CD14-positive monocyte (primary cell): ENCODE results near the gene VWC2L. TPM values are rescaled to one million over a fixed set of nuclear protein-coding genes. Genes with fewer than 3 reads are reported as not detected.

Source experiments
- DNase-seq, 3 donors: peaks; one replicate each; pipeline ENCODE4 v3.0.0-alpha.2; 2011 to 2022
- H2AFZ ChIP-seq: 2 replicates; pipeline ENCODE4 v1.6.0; 2012; ENCODE audit warnings: mild to moderate bottlenecking, low read depth, low read length, inconsistent platforms; ENCODE audit not compliant: insufficient read depth, poor library complexity, severe bottlenecking
- H3K27ac ChIP-seq, 2 donors: 1 replicate in 1 of 2; 2 replicates in 1 of 2; pipeline ENCODE4 v1.5.1; 2012 to 2013; ENCODE audit warnings: low read length in 2 of 2, control low read depth in 1 of 2, inconsistent platforms in 1 of 2, low read depth in 1 of 2, mild to moderate bottlenecking in 1 of 2
- H3K27me3 ChIP-seq, 2 donors: one replicate each; pipeline versions ENCODE4 v1.6.0 to v1.6.1; 2011 to 2013; ENCODE audit warnings: low read length in 2 of 2; ENCODE audit not compliant: control insufficient read depth in 2 of 2, insufficient read depth in 2 of 2
- H3K36me3 ChIP-seq, 2 donors: replicated peaks in 1 of 2; 1 replicate in 1 of 2; 2 replicates in 1 of 2; pipeline versions ENCODE4 v1.5.1 to v1.6.1; 2012 to 2013; ENCODE audit warnings: low read length in 2 of 2, control low read depth in 1 of 2, inconsistent platforms in 1 of 2, mild to moderate bottlenecking in 1 of 2; ENCODE audit not compliant: insufficient read depth in 2 of 2, control insufficient read depth in 1 of 2
- H3K4me1 ChIP-seq, 2 donors: 1 replicate in 1 of 2; 2 replicates in 1 of 2; pipeline versions ENCODE4 v1.5.1 to v1.6.1; 2012 to 2013; ENCODE audit warnings: low read length in 2 of 2, control low read depth in 1 of 2, inconsistent platforms in 1 of 2, mild to moderate bottlenecking in 1 of 2, moderate library complexity in 1 of 2; ENCODE audit not compliant: insufficient read depth in 2 of 2, control insufficient read depth in 1 of 2
- H3K4me2 ChIP-seq: replicated peaks from 2 replicates; pipeline ENCODE3; 2012; ENCODE audit warnings: low read length, moderate library complexity, mild to moderate bottlenecking; ENCODE audit not compliant: poor library complexity, severe bottlenecking; ENCODE audit errors: extremely low read depth
- H3K4me3 ChIP-seq, 3 experiments: fragments of 200-600 bp in 1 of 3; sonication (generic) in 1 of 3; replicated peaks in 1 of 3; 1 replicate in 2 of 3; 2 replicates in 1 of 3; pipeline ENCODE4 v1.5.1; 2011 to 2013; ENCODE audit warnings: low read length in 3 of 3, mild to moderate bottlenecking in 3 of 3, control low read depth in 2 of 3, low read depth in 2 of 3, inconsistent platforms in 1 of 3, moderate library complexity in 1 of 3
- H3K79me2 ChIP-seq: 2 replicates; pipeline ENCODE4 v1.6.0; 2012; ENCODE audit warnings: mild to moderate bottlenecking, control low read depth, inconsistent platforms, low read length, moderate library complexity; ENCODE audit not compliant: insufficient read depth
- H3K9ac ChIP-seq: 2 replicates; pipeline ENCODE4 v1.6.0; 2017; ENCODE audit warnings: low read length, mild to moderate bottlenecking; ENCODE audit not compliant: insufficient read depth, poor library complexity, severe bottlenecking
- H3K9me3 ChIP-seq, 2 donors: replicated peaks in 1 of 2; 1 replicate in 1 of 2; 2 replicates in 1 of 2; pipeline versions ENCODE4 v1.5.1 to v1.6.1; 2012 to 2013; ENCODE audit warnings: low read length in 2 of 2, control low read depth in 1 of 2; ENCODE audit not compliant: control insufficient read depth in 1 of 2, insufficient read depth in 1 of 2
- H4K20me1 ChIP-seq: 2 replicates; pipeline ENCODE4 v1.6.0; 2012; ENCODE audit warnings: mild to moderate bottlenecking, low read length, control low read depth, moderate library complexity; ENCODE audit not compliant: insufficient read depth
- H3K27ac Mint-ChIP-seq, 7 donors: one replicate each; pipeline ENCODE4 v1.8.0; 2020; ENCODE audit warnings: mild to moderate bottlenecking in 7 of 7, mixed read lengths in 7 of 7, moderate library complexity in 6 of 7, inconsistent platforms in 2 of 7
- H3K27me3 Mint-ChIP-seq, 3 donors: one replicate each; pipeline ENCODE4 v1.8.0; 2021 to 2022; ENCODE audit warnings: low read depth in 3 of 3, mild to moderate bottlenecking in 3 of 3, mixed read lengths in 3 of 3, moderate library complexity in 3 of 3, inconsistent platforms in 1 of 3
- H3K36me3 Mint-ChIP-seq, 2 donors: one replicate each; pipeline ENCODE4 v1.8.0; 2020; ENCODE audit warnings: mixed read lengths in 2 of 2, inconsistent platforms in 1 of 2, mild to moderate bottlenecking in 1 of 2
- H3K4me1 Mint-ChIP-seq: one replicate; pipeline ENCODE4 v1.8.0; 2020; ENCODE audit warnings: mild to moderate bottlenecking, mixed read lengths
- H3K4me3 Mint-ChIP-seq, 2 donors: one replicate each; pipeline ENCODE4 v1.8.0; 2020; ENCODE audit warnings: mild to moderate bottlenecking in 2 of 2, mixed read lengths in 2 of 2, moderate library complexity in 1 of 2
- H3K9me3 Mint-ChIP-seq, 7 donors: one replicate each; pipeline ENCODE4 v1.8.0; 2020 to 2022; ENCODE audit warnings: mixed read lengths in 7 of 7, mild to moderate bottlenecking in 6 of 7, moderate library complexity in 6 of 7, inconsistent platforms in 2 of 7
- CTCF ChIP-seq: fragments of 200-600 bp; IDR thresholded peaks from one replicate; pipeline ENCODE4 v1.8.0; 2022; ENCODE audit warnings: antibody characterized with exemption, mild to moderate bottlenecking
- WGBS: methylation state at CpG from one replicate; pipeline ENCODE4 v1.1.5; 2013; ENCODE audit warnings: missing lambda C conversion rate; ENCODE audit not compliant: insufficient coverage; 5-methylcytosine and 5-hydroxymethylcytosine counted together
- intact Hi-C, 2 donors: fragments of 100-400 bp; cut with micrococcal nuclease; formaldehyde crosslinking; loops; one replicate each; pipeline versions ENCODE4 v1.15.0 to v1.15.1; 2023
- polyA plus RNA-seq, 3 donors: library from polyadenylated mRNA; depleted of rRNA in 1 of 3; unstranded in 2 of 3; stranded (reverse) in 1 of 3; fragments of 300-500 nt in 2 of 3; fragments of >200 nt in 1 of 3; fragmentation: Illumina TruSeq in 2 of 3; gene quantifications; 1 replicate in 2 of 3; 2 replicates in 1 of 3; pipeline ENCODE4 v1.2.3, GENCODE V29; 2012 to 2021

The VWC2L gene
- polyA plus RNA-seq, 3 donors: not detected

- no peaks in the 10 kb centered on the region for H3K4me1 Mint-ChIP-seq
- no peaks in the 10 kb centered on the region for H4K20me1 ChIP-seq
- H3K27ac Mint-ChIP-seq: no peak overlapping the region
- no CpG with 5 or more reads among the region's 1 CpG for WGBS
- no peaks in the 10 kb centered on the region for H3K36me3 Mint-ChIP-seq
- H3K4me3 Mint-ChIP-seq: no peak overlapping the region
- H3K27me3 ChIP-seq: no peaks in the 10 kb centered on the region
- no peak overlapping the region for H3K4me2 ChIP-seq
- no peaks in the 10 kb centered on the region for H3K9me3 Mint-ChIP-seq
- DNase-seq: no peak
- no peak overlapping the region for H3K9ac ChIP-seq
- no peaks in the 10 kb centered on the region for H3K27me3 Mint-ChIP-seq
- no peaks in the 10 kb centered on the region for H3K9me3 ChIP-seq
- no peaks in the 10 kb centered on the region for H3K79me2 ChIP-seq
- no peak for TF ChIP-seq CTCF
- no peaks in the 10 kb centered on the region for H3K36me3 ChIP-seq
- intact Hi-C loops: no loop called here
- H3K4me1 ChIP-seq: no peaks in the 10 kb centered on the region
- H3K4me3 ChIP-seq: no peak overlapping the region
- no peak overlapping the region for H2AFZ ChIP-seq
- no peak overlapping the region for H3K27ac ChIP-seq
Observed at GRCh38 chr2:214591366-214591765, 180.5 kb downstream of the VWC2L start.

- no peak overlapping the region for H2AFZ ChIP-seq
- H3K9me3 ChIP-seq: no peaks in the 10 kb centered on the region
- H4K20me1 ChIP-seq: no peaks in the 10 kb centered on the region
- no peaks in the 10 kb centered on the region for H3K36me3 ChIP-seq
- H3K4me1 ChIP-seq: no peaks in the 10 kb centered on the region
- H3K9me3 Mint-ChIP-seq: no peaks in the 10 kb centered on the region
- no peak overlapping the region for H3K9ac ChIP-seq
- DNase-seq: no peak
- intact Hi-C loops: no loop called here
- 80% methylated on average over 1 of the region's 4 CpGs for WGBS
- no peaks in the 10 kb centered on the region for H3K27me3 Mint-ChIP-seq
- no peak overlapping the region for H3K4me3 Mint-ChIP-seq
- no peak for TF ChIP-seq CTCF
- H3K27ac Mint-ChIP-seq: no peak overlapping the region
- H3K79me2 ChIP-seq: no peaks in the 10 kb centered on the region
- H3K4me3 ChIP-seq: no peak overlapping the region
- no peaks in the 10 kb centered on the region for H3K4me1 Mint-ChIP-seq
- H3K4me2 ChIP-seq: no peak overlapping the region
- H3K27ac ChIP-seq: no peak overlapping the region
- no peaks in the 10 kb centered on the region for H3K27me3 ChIP-seq
- no peaks in the 10 kb centered on the region for H3K36me3 Mint-ChIP-seq
Observed at GRCh38 chr2:214592011-214592410, 181.2 kb downstream of the VWC2L start.
